ENCODE measurements around the gene ECE1. TPM values are rescaled to one million over a fixed set of nuclear protein-coding genes. Genes with fewer than 3 reads are reported as not detected.

Gene ECE1
- total and polyA plus RNA-seq, 9 of the 15 experiments (the other 6 are each of a cell fraction or from before 2014, with no cell fraction given): 0.56 to 34.8 (median 11.0) TPM

DNA sequence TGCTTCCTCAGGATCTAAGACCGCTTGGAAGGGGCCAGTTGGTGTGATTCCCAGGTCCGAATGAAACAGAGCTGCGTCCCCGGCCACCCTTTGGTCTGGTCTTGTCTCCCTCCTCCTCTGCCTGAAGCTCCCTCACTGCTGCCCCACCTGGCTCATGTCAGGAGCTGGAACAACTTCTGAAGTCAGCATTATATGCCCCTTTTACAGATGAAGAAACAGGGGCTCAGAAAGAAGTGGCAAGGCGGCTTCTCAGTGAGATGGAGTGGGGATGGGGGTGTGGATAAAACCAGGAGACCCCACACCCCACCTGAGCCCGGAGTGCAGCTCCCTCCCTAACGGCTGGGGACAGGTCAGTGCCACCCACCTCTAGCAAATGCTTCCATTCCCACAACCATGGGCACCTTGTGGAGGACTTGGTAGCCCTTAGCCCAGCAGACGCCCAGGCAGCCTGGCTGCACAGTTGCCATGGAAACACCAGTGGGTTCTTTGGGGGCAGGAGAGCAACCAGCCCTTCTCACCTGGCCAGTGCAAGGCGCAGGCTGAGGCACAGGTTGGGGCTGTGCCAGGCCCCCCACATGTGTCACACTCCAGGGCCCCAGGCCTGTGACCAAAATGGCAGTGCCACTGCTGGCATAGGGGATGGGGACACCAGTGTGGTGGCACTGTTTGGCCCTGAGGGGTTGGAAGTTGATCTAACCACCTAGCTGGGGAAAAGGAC lies 31.9 kb upstream of the ECE1 start:
- 65% methylated on average over 9 of the region's 9 CpGs for WGBS (ENCODE audit: insufficient coverage, low coverage, missing lambda C conversion rate)
- Histone ChIP-seq H3K36me3 (ENCODE audit: control insufficient read depth, insufficient read depth, low read length) (no peaks in the 10 kb centered on the region), H3K4me1 (replicated peaks in 1 of 2; ENCODE audit: control insufficient read depth in 2 of 2, insufficient read depth in 2 of 2, low read length in 2 of 2) (peaks cover 48 to 56% of the 10 kb centered on the region in 2 experiments), H3K27ac (ENCODE audit: extremely low read depth, low read depth, low read length) (no peak overlapping the region), H3K27me3 (ENCODE audit: control insufficient read depth in 2 of 2, insufficient read depth in 2 of 2, low read length in 2 of 2) (no peaks in the 10 kb centered on the region), H3K4me3 (no peak overlapping the region), H3K9me3 (replicated peaks; ENCODE audit: control insufficient read depth, insufficient read depth, low read depth, low read length) (no peaks in the 10 kb centered on the region), H3K4me2 (ENCODE audit: insufficient read depth, low read length) (no peak overlapping the region), H2AFZ (ENCODE audit: low read depth, low read length) (no peak overlapping the region), H4K20me1 (replicated peaks; ENCODE audit: control insufficient read depth, insufficient read depth, low read length) (peaks cover 65% of the 10 kb centered on the region), H3K9me1 (ENCODE audit: control insufficient read depth, insufficient read depth, low read length) (peaks cover 6% of the 10 kb centered on the region), H3K9ac (ENCODE audit: insufficient read depth in 1 of 2, low read depth in 2 of 2, low read length in 2 of 2) (peak overlapping the region in 1 of 2 experiments; percentile 58; a peak in 1 of 4 replicates), H3K79me2 (ENCODE audit: control insufficient read depth, insufficient read depth, low read length) (no peaks in the 10 kb centered on the region)
- POLR2A ChIA-PET: interaction anchor here (0.6 to 1.1 kb wide), 3 partner anchors 14 to 38 kb away, joined by 3 to 4 read pairs (median 3); no protein-coding TSS in a partner anchor
- DNase-seq (ENCODE audit: extremely low read depth in 1 of 4, low spot score in 3 of 4) (no peak), FAIRE-seq (no peak), ATAC-seq (0 out of 3 replicates have a peak, but pooled peaks have one; percentile 14)
- in situ Hi-C loops (cut with MboI) (no loop called here), intact Hi-C loops (cut with micrococcal nuclease) (no loop called here)
- BruUV-seq (replicated peaks): no TSS peak
- TF ChIP-seq, protein P1, sequence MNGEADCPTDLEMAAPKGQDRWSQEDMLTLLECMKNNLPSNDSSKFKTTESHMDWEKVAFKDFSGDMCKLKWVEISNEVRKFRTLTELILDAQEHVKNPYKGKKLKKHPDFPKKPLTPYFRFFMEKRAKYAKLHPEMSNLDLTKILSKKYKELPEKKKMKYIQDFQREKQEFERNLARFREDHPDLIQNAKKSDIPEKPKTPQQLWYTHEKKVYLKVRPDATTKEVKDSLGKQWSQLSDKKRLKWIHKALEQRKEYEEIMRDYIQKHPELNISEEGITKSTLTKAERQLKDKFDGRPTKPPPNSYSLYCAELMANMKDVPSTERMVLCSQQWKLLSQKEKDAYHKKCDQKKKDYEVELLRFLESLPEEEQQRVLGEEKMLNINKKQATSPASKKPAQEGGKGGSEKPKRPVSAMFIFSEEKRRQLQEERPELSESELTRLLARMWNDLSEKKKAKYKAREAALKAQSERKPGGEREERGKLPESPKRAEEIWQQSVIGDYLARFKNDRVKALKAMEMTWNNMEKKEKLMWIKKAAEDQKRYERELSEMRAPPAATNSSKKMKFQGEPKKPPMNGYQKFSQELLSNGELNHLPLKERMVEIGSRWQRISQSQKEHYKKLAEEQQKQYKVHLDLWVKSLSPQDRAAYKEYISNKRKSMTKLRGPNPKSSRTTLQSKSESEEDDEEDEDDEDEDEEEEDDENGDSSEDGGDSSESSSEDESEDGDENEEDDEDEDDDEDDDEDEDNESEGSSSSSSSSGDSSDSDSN (IDR thresholded peaks at IDR 0.05; ENCODE audit: borderline replicate concordance in 1 of 2, low read depth in 2 of 2, low read length in 2 of 2): no peak
- TF ChIP-seq ZNF717 (CRISPR knock-in tag; IDR thresholded peaks at IDR 0.05) (no peak), LCOR (CRISPR knock-in tag; IDR thresholded peaks at IDR 0.05) (0 out of 2 replicates have a peak, but pooled peaks have one; percentile 11), RFX1 (IDR thresholded peaks at IDR 0.05) (peak; percentile 83)
- TF ChIP-seq, protein P2, sequence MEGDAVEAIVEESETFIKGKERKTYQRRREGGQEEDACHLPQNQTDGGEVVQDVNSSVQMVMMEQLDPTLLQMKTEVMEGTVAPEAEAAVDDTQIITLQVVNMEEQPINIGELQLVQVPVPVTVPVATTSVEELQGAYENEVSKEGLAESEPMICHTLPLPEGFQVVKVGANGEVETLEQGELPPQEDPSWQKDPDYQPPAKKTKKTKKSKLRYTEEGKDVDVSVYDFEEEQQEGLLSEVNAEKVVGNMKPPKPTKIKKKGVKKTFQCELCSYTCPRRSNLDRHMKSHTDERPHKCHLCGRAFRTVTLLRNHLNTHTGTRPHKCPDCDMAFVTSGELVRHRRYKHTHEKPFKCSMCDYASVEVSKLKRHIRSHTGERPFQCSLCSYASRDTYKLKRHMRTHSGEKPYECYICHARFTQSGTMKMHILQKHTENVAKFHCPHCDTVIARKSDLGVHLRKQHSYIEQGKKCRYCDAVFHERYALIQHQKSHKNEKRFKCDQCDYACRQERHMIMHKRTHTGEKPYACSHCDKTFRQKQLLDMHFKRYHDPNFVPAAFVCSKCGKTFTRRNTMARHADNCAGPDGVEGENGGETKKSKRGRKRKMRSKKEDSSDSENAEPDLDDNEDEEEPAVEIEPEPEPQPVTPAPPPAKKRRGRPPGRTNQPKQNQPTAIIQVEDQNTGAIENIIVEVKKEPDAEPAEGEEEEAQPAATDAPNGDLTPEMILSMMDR (IDR thresholded peaks at IDR 0.05 in 2 of 3, conservative IDR thresholded peaks at IDR 0.05 in 1 of 3; ENCODE audit: insufficient read depth in 2 of 3, low read depth in 1 of 3, low read length in 3 of 3): peak in 2 of 3 experiments; percentile 41 to 43; a peak in 2 of 6 replicates
- CTCF ChIA-PET (ENCODE audit: low intra/inter-chr PET ratio): no interaction called here
